Astrocyte of the spinal cord (primary cell): Measurements from ENCODE around the gene KCNK3.

Experiments
- DNase-seq: peaks from one replicate; pipeline ENCODE4 v3.0.0; 2011; ENCODE audit warnings: low read depth, low spot score
- H3K4me3 ChIP-seq: 2 replicates; pipeline ENCODE4 v1.5.1; 2011; ENCODE audit warnings: low read depth, mild to moderate bottlenecking, low read length, moderate library complexity
- CTCF ChIP-seq: IDR thresholded peaks from 2 replicates; pipeline ENCODE4 v1.5.1; 2012; ENCODE audit warnings: low read depth, mild to moderate bottlenecking, low read length, inconsistent platforms
- in situ Hi-C: cut with HindIII; loops from 2 replicates; pipeline ENCODE4 v1.10.0; 2017; ENCODE audit warnings: low sequenced_read_pairs

KCNK3 gene

GRCh38 chr2:26705126-26705525 is 12.6 kb downstream of the KCNK3 start:
- no peak overlapping the region for H3K4me3 ChIP-seq
- DNase-seq = no peak
- TF ChIP-seq CTCF = no peak
- in situ Hi-C loops = no loop called here

- TF ChIP-seq CTCF = no peak
- DNase-seq = no peak
- H3K4me3 ChIP-seq = no peak overlapping the region
- in situ Hi-C loops = no loop called here
Observed at GRCh38 chr2:26706093-26706492, 13.6 kb downstream of the KCNK3 start.

- in situ Hi-C loops = no loop called here
- H3K4me3 ChIP-seq = no peak overlapping the region
- TF ChIP-seq CTCF = no peak
- no peak for DNase-seq
Observed at GRCh38 chr2:26706616-26707473, 14.3 kb downstream of the KCNK3 start.

- DNase-seq = no peak
- in situ Hi-C loops = no loop called here
Observed at GRCh38 chr2:26707747-26708146, 15.2 kb downstream of the KCNK3 start.

GRCh38 chr2:26708457-26708856 is 15.9 kb downstream of the KCNK3 start:
- DNase-seq = no peak
- in situ Hi-C loops = no loop called here
- no peak overlapping the region for H3K4me3 ChIP-seq
- no peak for TF ChIP-seq CTCF

More at GRCh38 chr2:26707747-26708146, 15.2 kb downstream of the KCNK3 start:
- no peak overlapping the region for H3K4me3 ChIP-seq
- no peak for TF ChIP-seq CTCF

- DNase-seq = no peak
- TF ChIP-seq CTCF = no peak
- H3K4me3 ChIP-seq = no peak overlapping the region
- in situ Hi-C loops = no loop called here
Observed at GRCh38 chr2:26709323-26710110, 17.0 kb downstream of the KCNK3 start.
